Measurements from ENCODE around the gene CASP9.

CASP9 gene

DNA sequence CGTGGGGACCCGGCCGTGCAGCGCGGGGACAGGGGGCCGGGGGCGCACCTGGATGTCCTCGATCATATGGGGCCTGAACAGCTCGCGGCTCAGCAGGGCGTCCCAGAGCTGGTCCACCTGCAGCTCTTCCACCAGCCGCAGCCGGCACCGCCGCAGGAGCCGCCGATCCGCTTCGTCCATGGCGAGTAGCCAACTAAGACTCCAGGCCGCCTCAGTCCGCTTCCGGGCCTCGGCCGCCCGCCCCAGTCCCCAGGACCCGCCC, at the start of gene CASP9:
Gene CASP9 (minus strand): TSS at position 195 of the 262 bp plus-strand sequence. CDS start 15 bp downstream, at position 180.
- no peak for DNase-seq (ENCODE audit: low spot score)

DNA sequence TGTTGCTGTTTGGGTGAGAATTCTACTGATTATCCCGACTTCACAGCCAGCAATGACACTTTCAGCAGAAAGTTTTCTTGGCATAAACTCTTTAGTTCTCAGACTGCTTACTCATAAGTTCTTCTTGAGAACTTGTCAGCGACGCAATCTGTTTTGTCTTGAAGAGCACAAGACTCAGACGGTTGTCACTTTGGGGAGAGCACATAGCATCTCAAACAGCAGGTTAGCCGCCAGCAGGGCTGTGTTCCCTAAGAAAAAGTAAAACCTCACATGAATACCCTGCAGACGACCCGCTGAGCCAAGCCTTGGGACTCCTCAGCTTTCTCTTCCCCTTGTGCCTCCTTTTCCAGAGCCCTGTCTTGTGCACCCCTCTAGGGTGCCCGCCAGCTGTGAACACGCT, 49.5 kb upstream of the CASP9 start:
- no peak for DNase-seq (ENCODE audit: low spot score)

- no peak for DNase-seq (ENCODE audit: low spot score)
Observed at GRCh38 chr1:15571266-15571665, 47.3 kb upstream of the CASP9 start.

DNA sequence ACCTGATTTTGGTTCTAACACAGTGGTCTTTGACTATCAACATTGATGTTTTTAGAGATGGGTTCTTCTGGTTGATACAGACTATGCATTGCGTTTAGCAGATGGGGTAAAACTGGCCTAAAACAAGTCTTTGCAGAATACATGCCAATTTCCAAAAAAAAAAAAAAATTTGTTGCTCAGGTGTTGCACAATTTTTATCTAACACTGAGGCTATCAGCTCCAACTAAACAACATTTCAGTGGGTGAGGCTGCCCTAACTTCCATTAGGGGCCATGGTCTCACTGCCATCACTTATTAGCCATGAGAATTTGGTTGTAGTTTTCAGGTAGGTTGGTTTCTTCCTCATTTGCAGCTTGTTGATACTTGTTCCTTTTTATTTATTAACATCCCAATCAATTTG, 46.8 kb upstream of the CASP9 start:
- DNase-seq (ENCODE audit: low spot score), result no peak

- DNase-seq (ENCODE audit: low spot score), result no peak
Observed at GRCh38 chr1:15568387-15569073, 44.5 kb upstream of the CASP9 start.

GRCh38 chr1:15559189-15559810, 35.3 kb upstream of the CASP9 start:
- DNase-seq (ENCODE audit: low spot score), result no peak

DNA sequence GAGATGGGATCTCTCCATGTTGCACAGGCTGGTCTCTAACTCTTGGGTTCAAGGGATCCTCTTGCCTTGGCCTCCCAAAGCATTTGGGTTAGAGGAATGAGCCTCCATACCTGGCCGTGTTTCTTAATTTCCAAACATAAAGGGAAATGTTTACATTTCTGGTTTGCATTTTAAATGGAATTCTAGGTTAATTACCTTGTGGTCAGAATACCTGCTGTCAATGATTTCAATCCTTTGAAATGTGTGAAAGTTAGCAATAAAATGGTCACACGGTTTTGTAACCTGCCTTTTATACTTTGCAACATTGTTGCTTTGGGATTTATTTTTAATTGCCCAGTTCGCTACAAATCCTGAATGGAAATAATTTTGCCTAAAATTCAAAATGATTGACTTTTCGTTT, 34.5 kb upstream of the CASP9 start:
- no peak for DNase-seq (ENCODE audit: low spot score)

DNA sequence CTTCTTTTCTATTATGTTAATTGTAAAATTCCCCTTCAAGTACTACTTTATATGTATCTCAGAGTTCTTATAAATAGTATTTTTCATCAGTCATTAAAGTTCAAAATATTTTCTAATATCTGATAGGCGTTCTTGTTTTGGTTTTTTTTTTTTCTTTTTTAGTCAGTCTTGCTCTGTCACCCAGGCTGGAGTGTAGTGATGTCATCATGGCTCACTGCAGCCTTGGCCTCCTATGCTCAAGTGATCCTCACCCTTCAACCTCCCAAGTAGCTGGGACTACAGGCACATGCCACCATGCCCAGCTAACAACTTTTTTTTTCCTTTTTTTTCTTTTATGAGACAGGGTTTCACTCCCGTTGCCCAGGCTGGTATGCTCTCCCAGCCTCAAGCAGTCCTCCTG, 33.6 kb upstream of the CASP9 start:
- no peak for DNase-seq (ENCODE audit: low spot score)

- DNase-seq (ENCODE audit: low spot score), result no peak
Observed at GRCh38 chr1:15557008-15557407, 33.0 kb upstream of the CASP9 start.

GRCh38 chr1:15550573-15550972, 26.6 kb upstream of the CASP9 start:
- no peak for DNase-seq (ENCODE audit: low spot score)

DNA sequence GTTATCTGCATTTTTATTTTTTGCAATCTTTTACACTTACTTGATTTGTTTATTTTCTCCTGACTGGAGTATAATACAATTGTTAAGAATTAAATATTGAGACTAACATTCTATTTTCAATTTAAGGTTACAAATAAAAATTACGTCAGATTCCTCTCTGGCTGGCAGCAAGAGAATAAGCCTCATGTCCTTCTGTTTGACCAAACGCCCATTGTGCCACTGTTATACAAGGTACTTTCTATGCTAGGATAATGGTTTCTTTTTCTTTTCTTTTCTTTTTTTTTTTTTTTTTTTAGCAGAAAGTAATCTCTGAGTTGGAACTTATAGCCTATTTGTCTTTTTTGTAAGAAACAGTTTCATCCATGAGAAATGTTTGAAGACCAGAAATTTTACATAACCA, 22.6 kb upstream of the CASP9 start:
- DNase-seq (ENCODE audit: low spot score), result no peak

DNA sequence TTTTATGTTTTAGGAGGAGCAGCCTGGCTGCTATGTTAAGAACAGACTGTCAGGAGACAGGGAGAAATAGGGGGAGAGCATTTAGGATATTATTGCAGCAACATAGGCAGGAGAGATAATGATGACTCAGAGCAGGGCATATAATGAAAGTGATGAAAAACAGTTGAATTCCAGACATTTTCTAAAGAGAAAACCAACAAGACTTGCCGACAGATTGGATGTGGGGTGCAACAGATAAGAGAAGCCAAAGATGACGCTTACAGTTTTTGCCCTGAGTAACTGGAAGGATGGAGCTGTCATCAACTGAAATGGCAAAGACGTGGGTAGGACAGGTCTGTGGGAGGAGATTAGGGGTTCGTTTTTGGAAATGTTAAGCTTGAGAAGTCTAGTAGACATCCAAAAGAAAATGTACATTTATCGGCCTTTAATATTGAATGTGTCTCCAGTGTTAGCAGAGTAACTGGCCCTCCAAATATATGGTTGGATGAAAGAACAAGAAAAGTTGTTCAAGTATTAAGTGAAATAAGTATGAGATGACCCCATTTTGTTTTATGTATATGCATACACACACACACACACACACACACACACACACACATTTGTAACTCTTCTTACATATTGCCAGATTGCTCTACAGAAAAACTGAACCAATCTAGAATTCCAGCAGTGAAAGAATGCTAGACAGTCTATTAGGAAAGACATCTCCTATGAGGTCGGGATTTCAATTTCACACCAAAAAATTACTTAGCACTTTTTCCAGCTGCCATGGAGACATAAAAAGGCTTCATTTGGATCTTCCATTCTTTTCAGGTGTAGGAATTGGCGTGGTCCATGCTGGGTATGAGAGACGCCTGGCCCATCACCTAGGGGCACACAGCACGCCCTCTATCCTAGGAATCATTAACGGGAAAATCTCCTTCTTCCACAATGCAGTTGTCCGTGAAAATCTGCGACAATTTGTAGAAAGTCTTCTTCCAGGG, 19.9 kb upstream of the CASP9 start:
- DNase-seq (ENCODE audit: low spot score), result no peak

DNA sequence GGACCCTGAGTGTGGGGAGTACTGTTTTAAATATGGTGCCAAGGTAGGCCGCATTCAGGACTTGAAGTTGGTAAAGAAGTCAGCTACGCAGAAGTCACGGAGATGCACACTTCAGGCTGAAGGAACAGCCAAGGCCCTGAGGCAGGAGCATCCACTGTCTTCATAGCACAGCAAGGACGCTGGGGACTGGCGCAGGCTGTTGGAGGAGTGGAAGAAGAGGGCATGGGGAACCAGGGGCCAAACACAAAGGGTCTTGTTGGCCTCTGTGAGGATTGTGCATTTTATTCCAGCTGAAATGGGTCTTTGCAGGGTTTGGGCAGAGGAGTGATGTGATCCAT, 19.2 kb upstream of the CASP9 start:
- no peak for DNase-seq (ENCODE audit: low spot score)

GRCh38 chr1:15542388-15543250, 18.6 kb upstream of the CASP9 start:
- DNase-seq (ENCODE audit: low spot score), result no peak

DNA sequence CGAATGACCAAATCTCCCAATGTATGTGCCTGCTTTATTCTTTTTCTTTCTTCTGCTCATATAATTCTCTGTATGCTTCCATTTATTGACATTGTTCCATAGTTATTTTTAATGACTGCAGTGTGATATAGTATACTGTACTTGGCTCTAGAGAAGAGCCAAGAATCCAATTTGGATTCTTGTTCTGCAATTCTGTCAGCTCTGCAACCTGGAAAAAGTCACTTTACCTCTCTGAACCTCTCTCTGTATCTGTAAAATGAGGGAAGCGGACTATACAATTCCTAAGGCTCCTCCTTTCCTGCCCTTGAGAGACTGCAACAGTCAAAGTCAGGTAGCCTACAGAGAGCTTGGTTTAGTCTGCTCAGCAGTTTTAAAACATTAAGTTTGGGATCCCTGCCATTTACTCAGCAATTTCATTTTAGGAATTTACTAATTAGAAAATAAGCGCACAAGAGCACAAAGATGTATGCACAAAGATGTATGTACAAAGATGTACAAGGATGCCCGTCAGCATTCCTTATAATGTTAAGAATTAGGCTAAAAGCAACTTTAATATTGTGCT, 17.3 kb upstream of the CASP9 start:
- DNase-seq (ENCODE audit: low spot score), result no peak

DNA sequence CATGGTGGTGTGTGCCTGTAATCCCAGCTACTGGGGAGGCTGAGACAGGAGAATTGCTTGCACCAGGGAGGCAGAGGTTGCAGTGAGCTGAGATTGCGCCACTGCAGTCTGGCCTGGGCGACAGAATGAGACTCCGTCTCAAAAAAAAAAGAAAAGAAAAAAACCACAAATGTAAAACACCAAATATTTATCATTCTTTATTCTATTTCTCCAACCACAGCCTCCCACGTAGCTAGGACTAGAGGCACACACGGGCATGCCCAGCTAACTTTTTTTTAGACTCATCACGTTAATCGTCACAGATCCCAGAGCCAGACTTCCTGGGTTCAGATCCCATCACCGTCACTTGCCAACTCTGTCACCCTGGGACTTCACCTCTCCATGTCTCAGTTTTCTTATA, 16.2 kb upstream of the CASP9 start:
- no peak for DNase-seq (ENCODE audit: low spot score)

DNA sequence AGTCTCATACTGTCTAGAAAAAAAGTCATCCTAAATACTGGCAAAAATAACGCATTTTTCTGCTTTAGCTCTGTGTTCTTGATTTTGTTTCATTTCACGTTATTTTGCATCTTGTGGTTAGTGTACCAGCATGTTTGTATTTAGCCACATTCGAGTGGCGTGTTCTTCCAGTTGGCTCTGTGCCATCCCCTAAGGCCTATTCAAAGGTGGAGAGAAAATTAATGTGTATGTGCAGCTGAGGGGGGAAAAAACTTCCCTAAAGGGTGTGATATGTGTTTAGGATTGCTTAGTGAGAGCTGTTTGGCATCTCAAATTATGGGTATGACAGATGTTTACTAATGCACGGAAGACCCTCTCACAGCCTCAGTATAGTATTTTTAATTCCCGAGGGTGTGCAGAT, 14.8 kb upstream of the CASP9 start:
- no peak for DNase-seq (ENCODE audit: low spot score)

GRCh38 chr1:15531682-15532081, 7.7 kb upstream of the CASP9 start:
- DNase-seq (ENCODE audit: low spot score), result no peak

GRCh38 chr1:15531003-15531402, 7.0 kb upstream of the CASP9 start:
- no peak for DNase-seq (ENCODE audit: low spot score)

- peak; percentile 86 for DNase-seq (ENCODE audit: low spot score)
Observed at GRCh38 chr1:15526490-15527339, 2.7 kb upstream of the CASP9 start, which contains the start of gene DNAJC16. TSS of gene DNAJC16 (plus strand) at chr1:15526848. CDS start at chr1:15529106, 2,258 bp downstream.

GRCh38 chr1:15526021-15526489, 2.0 kb upstream of the CASP9 start:
- DNase-seq (ENCODE audit: low spot score), result no peak

All from iPS-NIHi11 (cell line).